Glutamatergic neuron (in vitro differentiated cells): Measurements from ENCODE around the gene REV3L. TPM values are rescaled to one million over a fixed set of nuclear protein-coding genes. Genes with fewer than 3 reads are reported as not detected.

Experiments
- DNase-seq: peaks from one replicate; pipeline ENCODE4 v3.0.0; 2022
- H3K27ac Mint-ChIP-seq: one replicate; pipeline ENCODE4 v1.8.0; 2020; ENCODE audit warnings: mild to moderate bottlenecking, mixed read lengths, inconsistent platforms; ENCODE audit not compliant: unreplicated experiment
- H3K27me3 Mint-ChIP-seq: one replicate; pipeline ENCODE4 v1.8.0; 2020; ENCODE audit warnings: mild to moderate bottlenecking, moderate library complexity, mixed read lengths, inconsistent platforms; ENCODE audit not compliant: unreplicated experiment
- H3K36me3 Mint-ChIP-seq: one replicate; pipeline ENCODE4 v1.8.0; 2020; ENCODE audit warnings: mild to moderate bottlenecking, mixed read lengths, inconsistent platforms; ENCODE audit not compliant: unreplicated experiment
- H3K4me1 Mint-ChIP-seq: one replicate; pipeline ENCODE4 v1.8.0; 2020; ENCODE audit warnings: mild to moderate bottlenecking, low read depth, mixed read lengths, inconsistent platforms; ENCODE audit not compliant: unreplicated experiment
- H3K4me3 Mint-ChIP-seq: one replicate; pipeline ENCODE4 v1.8.0; 2020; ENCODE audit warnings: mild to moderate bottlenecking, mixed read lengths, inconsistent platforms; ENCODE audit not compliant: unreplicated experiment
- H3K9me3 Mint-ChIP-seq: one replicate; pipeline ENCODE4 v1.8.0; 2020; ENCODE audit warnings: mild to moderate bottlenecking, moderate library complexity, mixed read lengths, inconsistent platforms; ENCODE audit not compliant: unreplicated experiment
- total RNA-seq: library from RNA; stranded (reverse); fragmentation: NEBNext Ultra II Directional; extraction: Animal tissue kit (Norgen Biotek cat#: 25700); gene quantifications from one replicate; pipeline ENCODE4 v1.2.1, GENCODE V29; 2021; ENCODE audit not compliant: unreplicated experiment
- TF ChIP-seq, protein P1 (sequence below): fragments of 200-600 bp; sonication (generic); IDR thresholded peaks from one replicate; pipeline ENCODE4 v1.5.0; 2021; ENCODE audit not compliant: partially characterized antibody, unreplicated experiment

The REV3L gene
- total RNA-seq, 1 donor from 2014 or later = 33.3 TPM

DNA sequence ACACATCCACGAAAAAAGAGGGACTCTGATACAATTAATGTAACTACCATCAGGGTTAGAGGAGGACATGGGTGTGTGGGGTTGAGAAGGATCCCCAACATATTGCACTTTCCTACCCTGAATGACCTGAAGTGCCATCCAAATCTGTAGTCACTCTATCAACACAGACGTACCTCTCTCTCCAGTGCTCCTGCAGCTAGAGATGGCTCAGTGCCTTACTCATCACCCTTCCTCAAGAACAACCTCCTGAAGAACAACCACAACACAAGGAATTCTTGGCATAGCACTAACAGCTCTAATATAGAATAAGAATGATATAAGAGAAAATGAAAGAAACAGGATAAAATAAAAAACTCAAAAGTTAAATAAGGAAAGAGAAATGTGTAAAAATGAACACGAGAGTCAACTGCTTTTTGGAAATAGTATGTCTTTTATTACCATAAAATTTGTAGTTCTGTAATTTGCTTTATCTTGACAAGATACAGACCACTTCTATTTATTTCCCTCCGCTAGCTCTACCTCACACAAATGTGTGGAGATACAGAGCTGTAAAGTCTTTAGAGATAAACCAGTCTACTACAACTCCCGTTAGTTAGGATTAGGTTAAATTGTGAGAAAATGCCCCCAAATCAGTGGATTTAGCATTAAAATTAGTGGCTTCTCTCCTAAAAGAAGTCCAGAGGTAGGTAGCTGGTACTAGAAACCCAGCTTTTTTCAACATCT lies 63.9 kb downstream of the REV3L start:
- TF ChIP-seq, protein P1, sequence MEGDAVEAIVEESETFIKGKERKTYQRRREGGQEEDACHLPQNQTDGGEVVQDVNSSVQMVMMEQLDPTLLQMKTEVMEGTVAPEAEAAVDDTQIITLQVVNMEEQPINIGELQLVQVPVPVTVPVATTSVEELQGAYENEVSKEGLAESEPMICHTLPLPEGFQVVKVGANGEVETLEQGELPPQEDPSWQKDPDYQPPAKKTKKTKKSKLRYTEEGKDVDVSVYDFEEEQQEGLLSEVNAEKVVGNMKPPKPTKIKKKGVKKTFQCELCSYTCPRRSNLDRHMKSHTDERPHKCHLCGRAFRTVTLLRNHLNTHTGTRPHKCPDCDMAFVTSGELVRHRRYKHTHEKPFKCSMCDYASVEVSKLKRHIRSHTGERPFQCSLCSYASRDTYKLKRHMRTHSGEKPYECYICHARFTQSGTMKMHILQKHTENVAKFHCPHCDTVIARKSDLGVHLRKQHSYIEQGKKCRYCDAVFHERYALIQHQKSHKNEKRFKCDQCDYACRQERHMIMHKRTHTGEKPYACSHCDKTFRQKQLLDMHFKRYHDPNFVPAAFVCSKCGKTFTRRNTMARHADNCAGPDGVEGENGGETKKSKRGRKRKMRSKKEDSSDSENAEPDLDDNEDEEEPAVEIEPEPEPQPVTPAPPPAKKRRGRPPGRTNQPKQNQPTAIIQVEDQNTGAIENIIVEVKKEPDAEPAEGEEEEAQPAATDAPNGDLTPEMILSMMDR = no peak
- Mint-ChIP-seq H3K4me3 (no peak overlapping the region), H3K4me1 (peaks cover 14% of the 10 kb centered on the region), H3K36me3 (no peaks in the 10 kb centered on the region), H3K27ac (no peak overlapping the region), H3K27me3 (no peaks in the 10 kb centered on the region), H3K9me3 (no peaks in the 10 kb centered on the region)
- DNase-seq = no peak

DNA sequence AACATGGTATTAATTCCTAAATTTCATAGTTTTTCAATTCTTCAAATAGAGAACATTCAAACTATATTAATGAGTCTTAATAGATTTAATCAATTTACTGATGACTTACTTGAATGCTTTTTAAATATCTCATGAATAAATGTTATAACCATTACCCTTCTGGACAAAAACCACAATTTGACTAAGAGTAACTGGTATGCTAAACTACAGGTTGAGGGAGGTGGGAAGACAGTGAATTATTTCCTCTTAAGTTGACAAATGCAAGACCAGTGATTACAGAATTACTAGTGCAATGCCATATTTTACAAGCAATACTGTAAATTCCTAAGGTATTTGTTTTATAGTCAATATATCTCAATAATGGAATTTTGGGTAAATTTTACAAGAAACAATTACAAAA lies 65.1 kb downstream of the REV3L start:
- Mint-ChIP-seq H3K4me3 (no peak overlapping the region), H3K27ac (no peak overlapping the region), H3K4me1 (peaks cover 9% of the 10 kb centered on the region), H3K9me3 (no peaks in the 10 kb centered on the region), H3K36me3 (no peaks in the 10 kb centered on the region), H3K27me3 (no peaks in the 10 kb centered on the region)
- TF ChIP-seq, protein P1 = no peak
- DNase-seq = no peak

DNA sequence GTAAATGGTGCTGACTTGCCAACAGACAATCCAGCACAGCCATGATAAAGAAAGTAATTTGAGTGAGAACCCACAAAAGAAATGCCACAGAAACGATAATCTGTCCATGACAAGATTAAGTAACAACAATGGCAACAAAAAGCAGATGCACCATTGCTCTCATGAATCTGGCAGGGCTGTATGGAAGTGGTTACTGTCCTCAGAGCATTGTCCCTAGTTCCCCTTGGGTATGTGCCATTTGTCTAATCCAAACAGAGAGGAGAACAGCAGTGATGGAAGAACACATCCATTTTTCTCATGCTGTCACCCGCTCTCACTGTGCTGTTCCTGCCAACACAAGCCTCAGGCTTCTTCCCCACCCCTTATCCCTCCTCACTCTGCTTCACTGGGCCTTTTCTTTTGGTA lies 65.8 kb downstream of the REV3L start:
- Mint-ChIP-seq H3K27ac (peak overlapping the region; percentile 71), H3K36me3 (no peaks in the 10 kb centered on the region), H3K4me3 (no peak overlapping the region), H3K9me3 (no peaks in the 10 kb centered on the region), H3K27me3 (no peaks in the 10 kb centered on the region), H3K4me1 (peaks cover 9% of the 10 kb centered on the region)
- TF ChIP-seq, protein P1 = no peak
- DNase-seq = no peak

DNA sequence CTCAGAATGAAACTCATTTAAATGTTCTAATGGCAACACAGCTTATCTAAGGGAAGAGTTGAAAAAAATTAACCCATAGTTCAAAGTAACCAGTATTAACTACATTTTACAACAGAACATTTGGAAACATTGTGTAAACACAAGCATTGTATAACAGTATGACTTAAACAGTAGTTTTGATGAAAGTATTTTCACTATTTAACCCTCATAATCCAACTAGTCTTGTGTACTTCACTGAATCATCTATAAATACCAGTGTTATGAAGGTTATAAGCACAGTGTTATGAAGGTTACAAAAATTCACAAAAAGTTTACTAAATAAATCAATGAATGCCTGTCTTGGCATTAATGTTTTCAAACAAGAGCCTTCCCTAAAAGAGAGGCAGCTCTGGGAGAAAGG lies 66.5 kb downstream of the REV3L start:
- TF ChIP-seq, protein P1 = no peak
- H3K36me3 Mint-ChIP-seq = no peaks in the 10 kb centered on the region
- H3K27ac Mint-ChIP-seq = peak overlapping the region; percentile 71
- DNase-seq = no peak
- H3K27me3 Mint-ChIP-seq = no peaks in the 10 kb centered on the region
- H3K4me3 Mint-ChIP-seq = no peak overlapping the region
- H3K9me3 Mint-ChIP-seq = no peaks in the 10 kb centered on the region
- peaks cover 9% of the 10 kb centered on the region for H3K4me1 Mint-ChIP-seq

DNA sequence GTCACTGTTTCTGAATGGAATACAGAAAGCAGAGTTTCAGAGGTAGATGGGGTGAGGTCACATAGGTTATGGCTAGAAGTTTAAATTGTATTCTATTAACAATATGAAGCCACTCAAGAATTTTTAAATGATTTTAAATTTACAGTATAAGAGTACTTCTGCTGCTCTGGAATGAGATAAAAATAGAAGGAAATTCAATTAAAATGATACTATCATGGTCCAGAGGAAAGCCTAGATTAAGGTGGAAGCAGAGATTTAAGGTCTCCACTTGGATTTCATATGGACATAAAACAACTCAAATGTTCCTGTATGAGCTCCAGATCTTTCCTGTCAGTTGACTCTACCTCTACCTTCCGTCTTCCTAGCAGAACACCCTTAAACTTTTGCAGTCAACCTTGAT lies 68.6 kb downstream of the REV3L start:
- H3K4me3 Mint-ChIP-seq = no peak overlapping the region
- H3K27me3 Mint-ChIP-seq = no peaks in the 10 kb centered on the region
- no peak for DNase-seq
- H3K36me3 Mint-ChIP-seq = no peaks in the 10 kb centered on the region
- H3K27ac Mint-ChIP-seq = no peak overlapping the region
- no peaks in the 10 kb centered on the region for H3K9me3 Mint-ChIP-seq
- H3K4me1 Mint-ChIP-seq = peaks cover 9% of the 10 kb centered on the region
- TF ChIP-seq, protein P1 = no peak
